Thyroid gland (tissue), 4 donors: ENCODE results near the gene TANC1.

Experiments used
- CTCF ChIP-seq, 6 experiments: fragments of 200-600 bp in 3 of 6; fragments of 450-650 bp in 3 of 6; sonication (generic) in 3 of 6; IDR thresholded peaks; one replicate each; pipeline ENCODE4 v1.5.1; 2016 to 2019; ENCODE audit warnings: antibody characterized with exemption in 6 of 6, mild to moderate bottlenecking in 2 of 6, inconsistent platforms in 1 of 6, moderate library complexity in 1 of 6
- POLR2A ChIP-seq, 2 donors: fragments of 450-650 bp; IDR thresholded peaks; one replicate each; pipeline ENCODE4 v1.6.1; 2017; ENCODE audit warnings: antibody characterized with exemption in 2 of 2, mild to moderate bottlenecking in 2 of 2, moderate library complexity in 1 of 2

- TF ChIP-seq CTCF (IDR thresholded peaks at IDR 0.05) (no peak), POLR2A (IDR thresholded peaks at IDR 0.05) (no peak)
These were observed 312.6 kb downstream of the TANC1 start for GRCh38 chr2:159281002-159281401.
